RWPE1 (cell line): ENCODE data around the gene TUT7.

Experiments
- CTCF ChIA-PET: fragments of 350-600 bp; sonication (Branson Sonifier 250); formaldehyde crosslinking; extraction: SDS; loops from one replicate; lab custom pipeline; 2021; lab: Yijun Ruan, JAX
- POLR2A ChIA-PET: fragments of 400-600 bp; formaldehyde crosslinking; extraction: SDS; loops from one replicate; lab custom pipeline; 2020; ENCODE audit warnings: antibody characterized with exemption; ENCODE audit not compliant: low non-redundant PET; lab: Yijun Ruan, JAX
- DNase-seq: peaks from one replicate; pipeline ENCODE4 v3.0.0; 2012; ENCODE audit warnings: low spot score
- H3K27ac ChIP-seq: fragments of 450-650 bp; 2 replicates; pipeline ENCODE4 v1.5.1; 2017
- TF ChIP-seq, protein P1 (sequence below): fragments of 450-650 bp; conservative IDR thresholded peaks from 2 replicates; pipeline ENCODE4 v1.5.1; 2017; ENCODE audit warnings: low read depth, mild to moderate bottlenecking

The TUT7 gene

DNA sequence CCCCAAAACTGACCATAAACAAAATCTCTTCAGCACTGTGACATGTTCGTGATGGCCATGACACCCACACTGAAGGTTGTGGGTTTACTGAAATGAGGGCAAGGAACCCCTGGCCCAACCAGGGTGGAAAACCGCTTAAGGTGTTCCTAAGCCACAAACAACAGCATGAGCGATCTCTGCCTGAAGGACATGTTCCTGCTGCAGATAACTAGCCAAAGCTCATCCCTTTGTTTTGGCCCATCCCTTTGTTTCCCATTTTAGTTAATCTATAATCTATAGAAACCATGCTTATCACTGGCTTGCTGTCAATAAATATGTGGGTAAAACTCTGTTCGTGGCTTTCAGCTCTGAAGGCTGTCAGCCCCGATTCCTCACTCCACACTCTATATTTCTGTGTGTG, 21.8 kb upstream of the TUT7 start:
- no peak overlapping the region for H3K27ac ChIP-seq
- ChIA-PET POLR2A (no interaction called here), CTCF (no interaction called here)
- TF ChIP-seq, protein P1, sequence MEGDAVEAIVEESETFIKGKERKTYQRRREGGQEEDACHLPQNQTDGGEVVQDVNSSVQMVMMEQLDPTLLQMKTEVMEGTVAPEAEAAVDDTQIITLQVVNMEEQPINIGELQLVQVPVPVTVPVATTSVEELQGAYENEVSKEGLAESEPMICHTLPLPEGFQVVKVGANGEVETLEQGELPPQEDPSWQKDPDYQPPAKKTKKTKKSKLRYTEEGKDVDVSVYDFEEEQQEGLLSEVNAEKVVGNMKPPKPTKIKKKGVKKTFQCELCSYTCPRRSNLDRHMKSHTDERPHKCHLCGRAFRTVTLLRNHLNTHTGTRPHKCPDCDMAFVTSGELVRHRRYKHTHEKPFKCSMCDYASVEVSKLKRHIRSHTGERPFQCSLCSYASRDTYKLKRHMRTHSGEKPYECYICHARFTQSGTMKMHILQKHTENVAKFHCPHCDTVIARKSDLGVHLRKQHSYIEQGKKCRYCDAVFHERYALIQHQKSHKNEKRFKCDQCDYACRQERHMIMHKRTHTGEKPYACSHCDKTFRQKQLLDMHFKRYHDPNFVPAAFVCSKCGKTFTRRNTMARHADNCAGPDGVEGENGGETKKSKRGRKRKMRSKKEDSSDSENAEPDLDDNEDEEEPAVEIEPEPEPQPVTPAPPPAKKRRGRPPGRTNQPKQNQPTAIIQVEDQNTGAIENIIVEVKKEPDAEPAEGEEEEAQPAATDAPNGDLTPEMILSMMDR, result no peak
- DNase-seq, result no peak

DNA sequence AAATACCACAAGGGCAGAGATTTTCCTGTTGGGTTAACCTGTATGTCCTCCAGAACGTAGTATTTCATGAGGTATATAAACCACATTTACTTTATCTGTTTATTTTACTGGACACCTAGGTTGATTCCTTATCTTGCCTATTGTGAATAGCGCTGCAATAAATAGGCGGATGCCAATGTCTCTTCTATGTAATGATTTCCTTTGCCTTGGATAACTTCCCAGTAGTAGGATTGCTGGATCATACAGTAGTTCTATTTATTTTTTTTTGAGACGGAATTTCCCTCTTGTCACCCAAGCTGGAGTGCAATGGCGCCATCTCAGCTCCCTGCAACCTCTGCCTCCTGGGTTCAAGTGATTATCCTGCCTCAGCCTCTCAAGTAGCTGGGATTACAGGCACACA, 15.6 kb upstream of the TUT7 start:
- no peak for DNase-seq
- no peak overlapping the region for H3K27ac ChIP-seq
- ChIA-PET POLR2A (no interaction called here), CTCF (no interaction called here)
- TF ChIP-seq, protein P1, result no peak

DNA sequence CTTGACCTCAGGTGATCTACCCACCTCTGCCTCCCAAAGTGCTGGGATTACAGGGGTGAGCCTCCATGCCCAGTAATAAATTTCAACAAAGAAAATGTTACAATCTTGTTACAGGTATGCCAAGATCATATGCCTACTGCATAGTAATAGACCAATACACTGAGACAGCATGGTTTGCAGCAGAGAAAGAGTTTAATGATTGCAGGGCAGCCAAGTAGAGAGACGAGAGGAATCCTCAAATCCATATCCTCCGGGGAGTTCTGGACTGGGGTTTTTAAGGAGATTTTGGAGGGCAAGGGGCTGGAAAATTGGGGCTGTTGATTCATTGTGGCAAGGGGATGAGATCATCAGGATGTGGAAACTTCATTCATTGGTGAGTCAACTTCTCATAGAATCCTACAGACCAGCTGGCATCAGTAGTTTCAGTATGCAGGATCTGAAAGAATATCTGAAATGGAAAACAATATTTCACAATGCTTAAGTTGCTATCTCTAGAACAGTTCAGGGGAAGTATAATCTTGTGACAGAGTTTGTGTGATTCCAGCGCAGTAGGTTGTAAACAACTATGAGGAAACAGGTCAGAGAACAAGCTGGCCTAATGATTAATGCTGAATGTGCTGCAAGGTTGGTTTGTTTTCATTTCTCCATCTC, 14.8 kb upstream of the TUT7 start:
- no peak overlapping the region for H3K27ac ChIP-seq
- DNase-seq, result peak; percentile 47
- ChIA-PET CTCF (interaction anchor here (0.6 kb wide), 1 partner anchor 65 kb away, joined by 6 read pairs; no protein-coding TSS in a partner anchor), POLR2A (no interaction called here)
- TF ChIP-seq, protein P1, result no peak

DNA sequence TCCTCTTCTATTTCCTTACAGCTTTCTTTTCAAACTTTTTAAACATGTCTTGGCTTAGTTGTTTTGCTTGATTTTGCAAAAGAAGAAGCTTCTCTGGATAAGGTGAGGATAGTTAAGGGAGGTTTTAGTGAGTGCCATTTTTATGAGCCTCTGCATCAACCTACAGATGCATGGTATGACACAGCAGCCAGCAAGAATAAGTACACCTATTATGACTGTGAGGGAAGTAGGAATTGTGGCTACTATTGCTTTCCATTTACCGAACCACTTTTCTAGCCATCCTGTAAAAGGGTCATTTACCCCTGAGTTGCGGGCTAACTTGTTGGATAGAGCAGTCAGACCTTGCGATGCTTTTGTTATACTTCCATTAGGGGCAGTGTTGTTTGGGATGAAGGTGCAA, 7.0 kb upstream of the TUT7 start:
- H3K27ac ChIP-seq, result no peak overlapping the region
- TF ChIP-seq, protein P1, result no peak
- DNase-seq, result no peak
- CTCF ChIA-PET, result no interaction called here
- POLR2A ChIA-PET, result no interaction called here

DNA sequence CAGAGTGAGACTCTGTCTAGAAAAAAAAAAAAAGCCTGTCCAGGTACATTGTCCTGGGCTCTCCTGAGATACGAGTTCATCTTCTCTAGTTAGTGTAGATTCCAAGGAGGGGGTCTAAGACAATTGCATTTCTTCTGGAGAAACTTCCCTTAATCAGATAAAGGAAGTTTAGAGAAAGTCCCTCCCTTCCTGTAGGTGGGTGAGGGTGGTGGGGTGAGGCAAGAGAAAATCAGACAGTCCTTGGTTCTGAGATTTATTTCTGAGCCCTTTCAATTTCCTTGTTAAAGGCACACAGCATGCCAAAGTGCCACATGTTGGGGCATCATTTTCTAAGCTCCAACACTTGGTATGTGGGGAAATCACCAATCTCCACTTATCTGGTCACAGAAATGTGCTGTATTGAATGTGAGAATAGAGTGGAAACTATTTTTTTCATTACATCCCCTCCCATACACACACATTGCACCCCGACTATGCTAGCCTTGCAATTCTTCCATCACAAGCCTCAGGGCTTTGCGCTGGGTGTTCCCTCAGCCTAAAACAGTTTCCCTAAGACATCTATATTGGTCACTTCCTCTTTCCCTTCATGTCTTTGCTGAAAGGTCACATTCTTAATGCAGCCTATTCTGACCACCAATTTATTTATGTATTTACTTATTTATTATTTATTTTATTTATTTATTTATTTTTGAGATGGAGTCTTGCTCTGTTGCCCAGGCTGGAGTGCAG, 5.1 kb upstream of the TUT7 start:
- TF ChIP-seq, protein P1, result no peak
- POLR2A ChIA-PET, result no interaction called here
- no peak for DNase-seq
- CTCF ChIA-PET, result no interaction called here
- no peak overlapping the region for H3K27ac ChIP-seq

DNA sequence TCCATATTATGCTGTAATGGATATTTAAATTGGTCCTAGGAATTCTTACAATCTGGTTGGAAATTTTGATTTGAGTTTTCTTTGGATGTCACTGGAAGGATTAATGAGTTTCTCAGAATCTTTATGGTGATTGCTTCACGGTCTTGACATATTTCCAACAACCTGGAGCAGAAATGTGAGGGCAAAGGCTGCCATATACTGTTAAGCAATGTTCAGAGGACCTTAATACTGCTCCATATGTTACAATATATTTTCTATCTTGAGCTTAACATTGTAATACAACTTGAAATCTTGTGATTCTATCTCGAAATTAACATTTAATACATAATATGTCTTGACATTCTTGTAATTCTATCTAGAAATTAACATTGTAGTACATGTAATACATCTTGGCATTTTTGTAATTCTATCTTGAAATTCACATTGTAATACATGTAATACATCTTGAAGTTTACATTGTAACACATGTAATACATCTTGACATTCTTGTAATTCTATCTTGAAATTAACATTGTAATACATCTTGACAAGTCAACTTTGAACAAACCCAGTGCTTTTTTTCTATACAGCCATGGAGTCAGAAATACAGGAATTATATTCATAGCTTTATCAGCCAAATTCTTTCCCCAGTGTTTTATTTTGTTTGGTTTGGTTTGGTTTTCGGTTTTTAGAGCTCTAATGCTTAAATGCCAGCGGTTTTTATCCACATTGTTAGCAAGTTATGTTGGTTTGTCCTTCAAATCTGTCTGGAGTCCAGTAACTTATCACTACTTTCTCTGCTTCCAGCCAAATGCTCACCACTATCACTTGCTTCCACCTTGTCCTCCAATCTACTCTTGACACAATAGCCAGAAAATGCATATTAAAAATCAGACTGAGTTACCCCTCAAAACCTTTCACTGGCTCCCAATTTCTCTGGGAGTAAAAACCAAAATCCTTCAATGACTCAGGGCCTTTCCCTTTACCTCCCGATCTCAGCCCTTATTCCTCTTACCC, 3.0 kb upstream of the TUT7 start:
- CTCF ChIA-PET, result interaction anchor here (0.6 kb wide), 1 partner anchor 1693 kb away, joined by 5 read pairs; no protein-coding TSS in a partner anchor
- POLR2A ChIA-PET, result no interaction called here

More for the DNA sequence above, 3.0 kb upstream of the TUT7 start:
- TF ChIP-seq, protein P1, result no peak
- no peak for DNase-seq
- no peak overlapping the region for H3K27ac ChIP-seq
